Kidney epithelial cell (primary cell): ENCODE measurements around the gene PVR. TPM values are rescaled to one million over a fixed set of nuclear protein-coding genes. Genes with fewer than 3 reads are reported as not detected.

Experiments used
- DNase-seq: peaks from one replicate; pipeline ENCODE4 v3.0.0-alpha.2; 2010; ENCODE audit warnings: low read depth
- H3K27me3 ChIP-seq: 2 replicates; pipeline ENCODE4 v1.6.0; 2011; ENCODE audit warnings: low read length; ENCODE audit not compliant: control insufficient read depth, insufficient read depth
- H3K36me3 ChIP-seq: 2 replicates; pipeline ENCODE4 v1.5.1; 2011; ENCODE audit warnings: low read length; ENCODE audit not compliant: control insufficient read depth, insufficient read depth
- H3K4me3 ChIP-seq: 2 replicates; pipeline ENCODE4 v1.5.1; 2011; ENCODE audit warnings: low read depth, mild to moderate bottlenecking, control low read depth, low read length
- CTCF ChIP-seq: IDR thresholded peaks from 2 replicates; pipeline ENCODE4 v1.5.1; 2011; ENCODE audit warnings: mild to moderate bottlenecking, moderate library complexity, low read length, control low read depth, inconsistent platforms; ENCODE audit not compliant: insufficient read depth, poor library complexity, severe bottlenecking
- total RNA-seq: library from RNA; depleted of rRNA; stranded (reverse); fragments of >200 nt; gene quantifications from 2 replicates; pipeline ENCODE4 v1.2.3, GENCODE V29; 2015

PVR gene
- total RNA-seq, 1 donor from 2014 or later, result 176 TPM

- Histone ChIP-seq H3K36me3 (no peaks in the 10 kb centered on the region), H3K27me3 (peaks cover 4% of the 10 kb centered on the region), H3K4me3 (no peak overlapping the region)
- DNase-seq, result no peak
- TF ChIP-seq CTCF, result no peak
These were observed 56.8 kb downstream of the PVR start for GRCh38 chr19:44700547-44700946.

DNA sequence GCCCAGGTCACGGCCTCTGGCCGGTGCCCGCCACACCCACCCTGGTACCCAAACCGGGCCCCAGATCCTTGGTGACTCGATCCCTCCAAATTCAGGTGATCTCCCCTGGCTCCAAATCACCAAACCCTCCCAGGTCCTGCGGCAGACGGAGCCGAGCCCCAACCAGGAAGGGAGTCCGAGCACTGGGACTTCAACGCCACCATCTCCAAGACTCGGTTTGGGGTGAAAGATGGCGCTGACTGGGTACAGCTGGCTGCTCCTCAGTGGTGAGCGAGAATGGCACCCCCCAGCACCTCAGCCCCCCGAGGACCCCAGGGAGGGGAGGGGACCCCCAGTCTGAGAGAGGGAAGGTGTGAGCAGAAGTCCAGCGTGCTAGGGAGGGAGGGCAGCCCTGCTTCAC, 57.5 kb downstream of the PVR start:
- Histone ChIP-seq H3K36me3 (no peaks in the 10 kb centered on the region), H3K4me3 (no peak overlapping the region), H3K27me3 (peaks cover 4% of the 10 kb centered on the region)
- no peak for TF ChIP-seq CTCF
- no peak for DNase-seq

- no peak for TF ChIP-seq CTCF
- no peaks in the 10 kb centered on the region for H3K36me3 ChIP-seq
- no peak for DNase-seq
- H3K27me3 ChIP-seq, result peaks cover 2% of the 10 kb centered on the region
- no peak overlapping the region for H3K4me3 ChIP-seq
These were observed 59.0 kb downstream of the PVR start for GRCh38 chr19:44702551-44703176.

GRCh38 chr19:44703336-44704078, 59.8 kb downstream of the PVR start:
- no peak for TF ChIP-seq CTCF
- DNase-seq, result no peak
- Histone ChIP-seq H3K27me3 (peaks cover 2% of the 10 kb centered on the region), H3K4me3 (no peak overlapping the region), H3K36me3 (no peaks in the 10 kb centered on the region)

DNA sequence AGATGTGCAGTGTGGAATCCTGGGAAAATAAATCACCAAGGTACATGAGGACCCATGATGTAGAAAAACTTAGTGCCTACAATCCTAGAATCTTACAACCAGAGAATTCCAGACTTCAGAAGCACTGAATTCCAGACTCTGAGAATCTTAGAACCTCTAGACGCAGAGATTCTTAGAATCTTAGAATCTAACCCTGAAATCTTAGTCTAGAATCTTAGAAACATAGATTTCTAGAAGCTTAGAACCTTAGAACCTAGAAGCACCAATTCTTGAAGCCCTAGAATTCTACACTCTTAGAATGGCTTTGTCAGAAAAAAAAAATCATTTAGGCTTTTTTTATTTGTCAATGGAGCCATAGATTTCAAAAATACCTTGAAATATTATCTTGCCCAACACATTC, 61.3 kb downstream of the PVR start:
- DNase-seq, result no peak
- Histone ChIP-seq H3K4me3 (no peak overlapping the region), H3K36me3 (no peaks in the 10 kb centered on the region), H3K27me3 (peaks cover 2% of the 10 kb centered on the region)
- no peak for TF ChIP-seq CTCF
